ENCODE measurements around the gene KLHL6. TPM values are rescaled to one million over a fixed set of nuclear protein-coding genes. Genes with fewer than 3 reads are reported as not detected.

Gene KLHL6
- total RNA-seq, 1 experiment from 2014 or later, result not detected

- H4K5ac ChIP-seq (ENCODE audit: insufficient read length, low read depth, low read length), result no peak overlapping the region
- H4K20me1 ChIP-seq (ENCODE audit: control insufficient read depth, insufficient read depth, insufficient read length), result no peaks in the 10 kb centered on the region
- H3K27ac Mint-ChIP-seq, result no peak overlapping the region; a peak in 1 of 7 replicates
- no peak overlapping the region for H4K91ac ChIP-seq (ENCODE audit: insufficient read length, low read depth, low read length)
- H3K27me3 Mint-ChIP-seq (ENCODE audit: low read depth), result peaks cover 6% of the 10 kb centered on the region
- no peak overlapping the region for H3K9ac ChIP-seq (ENCODE audit: extremely low read depth, insufficient read length, low read length)
- H3K9me3 ChIP-seq (ENCODE audit: control insufficient read depth, low read depth, low read length), result no peaks in the 10 kb centered on the region
- H2BK120ac ChIP-seq (ENCODE audit: low read depth, low read length, poor library complexity, severe bottlenecking), result no peak overlapping the region
- peaks cover 34 to 37% of the 10 kb centered on the region in 2 experiments for H3K4me1 Mint-ChIP-seq
- H3K4ac ChIP-seq (ENCODE audit: low read depth, low read length), result no peak overlapping the region
- no peaks in the 10 kb centered on the region; the same call in 1 of the 2 replicates for H3K27me3 ChIP-seq (ENCODE audit: insufficient read depth, low read length)
- no peak overlapping the region for H2BK5ac ChIP-seq (ENCODE audit: insufficient read length, low read length)
- TF ChIP-seq CTCF (conservative IDR thresholded peaks at IDR 0.05), result no peak
- no peak for DNase-seq
- H3K18ac ChIP-seq (ENCODE audit: insufficient read length, low read depth, low read length), result no peak overlapping the region
- no peak overlapping the region for H2BK12ac ChIP-seq (ENCODE audit: insufficient read length, low read depth, low read length)
- H3K79me2 ChIP-seq (ENCODE audit: insufficient read depth, low read length), result no peaks in the 10 kb centered on the region
- no peak overlapping the region for H3K27ac ChIP-seq (ENCODE audit: insufficient read length, low read depth, low read length)
- no peak overlapping the region for H4K8ac ChIP-seq (replicated peaks; ENCODE audit: insufficient read length, low read depth, low read length)
- WGBS (ENCODE audit: extremely low coverage, insufficient read length, low lambda C conversion rate), result no CpG with 5 or more reads among the region's 4 CpGs
- 0 out of 7 replicates have a peak, but pooled peaks cover 0 to 3% (median 2%) of the 10 kb centered on the region in 3 experiments for H3K36me3 Mint-ChIP-seq (ENCODE audit: insufficient read depth in 1 of 3, low read depth in 3 of 3)
- H3K4me2 ChIP-seq (ENCODE audit: insufficient read depth, insufficient read length, low read length), result no peak overlapping the region
- H3K23ac ChIP-seq (ENCODE audit: insufficient read length, low read depth, low read length), result no peak overlapping the region
- no peak overlapping the region for H3K56ac ChIP-seq (ENCODE audit: insufficient read length, low read depth, low read length)
- no peak overlapping the region for H3T11ph ChIP-seq (ENCODE audit: low read length)
- no peak overlapping the region for H3K4me3 Mint-ChIP-seq
- no peaks in the 10 kb centered on the region for H3K79me1 ChIP-seq (ENCODE audit: insufficient read depth, low read depth, low read length, poor library complexity, severe bottlenecking)
- H2BK20ac ChIP-seq (ENCODE audit: low read depth, low read length, poor library complexity, severe bottlenecking), result no peak overlapping the region
- H2AFZ ChIP-seq (ENCODE audit: low read length), result no peak overlapping the region
- peaks cover 0 to 3% of the 10 kb centered on the region in 2 experiments; a peak in 1 of 5 replicates for H3K9me3 Mint-ChIP-seq
- no peak overlapping the region for H2AK5ac ChIP-seq (ENCODE audit: insufficient read length, low read length)
- no peak overlapping the region for H3K14ac ChIP-seq (ENCODE audit: insufficient read depth, low read length)
- H3K4me1 ChIP-seq (ENCODE audit: insufficient read depth, low read length), result peaks cover 9% of the 10 kb centered on the region; the same call in 1 of the 2 replicates
- no peaks in the 10 kb centered on the region for H3K23me2 ChIP-seq (ENCODE audit: insufficient read length, low read depth, low read length, poor library complexity, severe bottlenecking)
- no peak overlapping the region for H2BK15ac ChIP-seq (ENCODE audit: low read depth, low read length)
Measured at GRCh38 chr3:183517607-183518006, 37.9 kb downstream of the KLHL6 start.

All from H9 (cell line).